ENCODE results near the gene ABCA2.

The ABCA2 gene

GRCh38 chr9:136997371-136997770 is 30.7 kb downstream of the ABCA2 start:
- H3K9ac ChIP-seq (ENCODE audit: low read depth in 1 of 2, low read length in 2 of 2) = peak overlapping the region in 1 of 2 donors; percentile 47
- H3K9me3 ChIP-seq (ENCODE audit: control insufficient read depth in 2 of 2, low read length in 2 of 2) = no peaks in the 10 kb centered on the region
- peak overlapping the region in 1 of 2 donors; percentile 43 for H3K27ac ChIP-seq (ENCODE audit: low read depth in 2 of 2, low read length in 2 of 2)
- peak overlapping the region in 1 of 2 donors; percentile 30 for H3K4me3 ChIP-seq (ENCODE audit: low read length in 2 of 2)
- no peaks in the 10 kb centered on the region for H3K36me3 ChIP-seq (ENCODE audit: control insufficient read depth in 2 of 2, insufficient read depth in 2 of 2, low read length in 2 of 2)
- peaks cover 30 to 31% of the 10 kb centered on the region in 2 donors for H3K4me1 ChIP-seq (ENCODE audit: control insufficient read depth in 2 of 2, insufficient read depth in 2 of 2, low read length in 2 of 2)
- H3K27me3 ChIP-seq (ENCODE audit: control insufficient read depth in 2 of 2, insufficient read depth in 2 of 2, low read length in 2 of 2) = peaks cover 0 to 3% of the 10 kb centered on the region in 2 donors

- Histone ChIP-seq H3K9me3 (ENCODE audit: control insufficient read depth in 2 of 2, low read length in 2 of 2) (no peaks in the 10 kb centered on the region), H3K36me3 (ENCODE audit: control insufficient read depth in 2 of 2, insufficient read depth in 2 of 2, low read length in 2 of 2) (no peaks in the 10 kb centered on the region), H3K4me1 (ENCODE audit: control insufficient read depth in 2 of 2, insufficient read depth in 2 of 2, low read length in 2 of 2) (peaks cover 30 to 31% of the 10 kb centered on the region in 2 donors), H3K27me3 (ENCODE audit: control insufficient read depth in 2 of 2, insufficient read depth in 2 of 2, low read length in 2 of 2) (no peaks in the 10 kb centered on the region), H3K4me3 (ENCODE audit: low read length in 2 of 2) (peak within 1 kb of the TSS; percentile 48 to 66), H3K27ac (ENCODE audit: low read depth in 2 of 2, low read length in 2 of 2) (peak within 1 kb of the TSS; percentile 43 to 48), H3K9ac (ENCODE audit: low read depth in 1 of 2, low read length in 2 of 2) (peak within 1 kb of the TSS; percentile 47)
These were observed 31.4 kb downstream of the ABCA2 start, which contains the start of gene CLIC3 for GRCh38 chr9:136996361-136997292. Gene CLIC3 (minus strand): TSS chr9:136996568. CDS start chr9:136996543, 25 bp downstream.

- Histone ChIP-seq H3K36me3 (ENCODE audit: control insufficient read depth in 2 of 2, insufficient read depth in 2 of 2, low read length in 2 of 2) (no peaks in the 10 kb centered on the region), H3K9ac (ENCODE audit: low read depth in 1 of 2, low read length in 2 of 2) (no peak overlapping the region), H3K9me3 (ENCODE audit: control insufficient read depth in 2 of 2, low read length in 2 of 2) (no peaks in the 10 kb centered on the region), H3K27ac (ENCODE audit: low read depth in 2 of 2, low read length in 2 of 2) (peak overlapping the region; percentile 32 to 48), H3K4me3 (ENCODE audit: low read length in 2 of 2) (peak overlapping the region in 1 of 2 donors; percentile 66), H3K4me1 (ENCODE audit: control insufficient read depth in 2 of 2, insufficient read depth in 2 of 2, low read length in 2 of 2) (peaks cover 30 to 31% of the 10 kb centered on the region in 2 donors), H3K27me3 (ENCODE audit: control insufficient read depth in 2 of 2, insufficient read depth in 2 of 2, low read length in 2 of 2) (no peaks in the 10 kb centered on the region)
These were observed 32.2 kb downstream of the ABCA2 start for GRCh38 chr9:136995772-136996311.

- no peak overlapping the region for H3K4me3 ChIP-seq (ENCODE audit: low read length in 2 of 2)
- H3K27me3 ChIP-seq (ENCODE audit: control insufficient read depth in 2 of 2, insufficient read depth in 2 of 2, low read length in 2 of 2) = no peaks in the 10 kb centered on the region
- no peaks in the 10 kb centered on the region for H3K9me3 ChIP-seq (ENCODE audit: control insufficient read depth in 2 of 2, low read length in 2 of 2)
- peaks cover 30 to 31% of the 10 kb centered on the region in 2 donors for H3K4me1 ChIP-seq (ENCODE audit: control insufficient read depth in 2 of 2, insufficient read depth in 2 of 2, low read length in 2 of 2)
- H3K9ac ChIP-seq (ENCODE audit: low read depth in 1 of 2, low read length in 2 of 2) = no peak overlapping the region
- H3K36me3 ChIP-seq (ENCODE audit: control insufficient read depth in 2 of 2, insufficient read depth in 2 of 2, low read length in 2 of 2) = no peaks in the 10 kb centered on the region
- no peak overlapping the region for H3K27ac ChIP-seq (ENCODE audit: low read depth in 2 of 2, low read length in 2 of 2)
These were observed 32.7 kb downstream of the ABCA2 start for GRCh38 chr9:136995362-136995761.

- no peak overlapping the region for H3K4me3 ChIP-seq (ENCODE audit: low read length in 2 of 2)
- H3K27me3 ChIP-seq (ENCODE audit: control insufficient read depth in 2 of 2, insufficient read depth in 2 of 2, low read length in 2 of 2) = no peaks in the 10 kb centered on the region
- H3K4me1 ChIP-seq (ENCODE audit: control insufficient read depth in 2 of 2, insufficient read depth in 2 of 2, low read length in 2 of 2) = peaks cover 30 to 31% of the 10 kb centered on the region in 2 donors
- H3K36me3 ChIP-seq (ENCODE audit: control insufficient read depth in 2 of 2, insufficient read depth in 2 of 2, low read length in 2 of 2) = no peaks in the 10 kb centered on the region
- no peak overlapping the region for H3K9ac ChIP-seq (ENCODE audit: low read depth in 1 of 2, low read length in 2 of 2)
- H3K27ac ChIP-seq (ENCODE audit: low read depth in 2 of 2, low read length in 2 of 2) = no peak overlapping the region
- H3K9me3 ChIP-seq (ENCODE audit: control insufficient read depth in 2 of 2, low read length in 2 of 2) = no peaks in the 10 kb centered on the region
These were observed 33.2 kb downstream of the ABCA2 start for GRCh38 chr9:136994888-136995230.

- H3K36me3 ChIP-seq (ENCODE audit: control insufficient read depth in 2 of 2, insufficient read depth in 2 of 2, low read length in 2 of 2) = no peaks in the 10 kb centered on the region
- peaks cover 30 to 31% of the 10 kb centered on the region in 2 donors for H3K4me1 ChIP-seq (ENCODE audit: control insufficient read depth in 2 of 2, insufficient read depth in 2 of 2, low read length in 2 of 2)
- H3K27ac ChIP-seq (ENCODE audit: low read depth in 2 of 2, low read length in 2 of 2) = no peak overlapping the region
- H3K4me3 ChIP-seq (ENCODE audit: low read length in 2 of 2) = no peak overlapping the region
- no peaks in the 10 kb centered on the region for H3K9me3 ChIP-seq (ENCODE audit: control insufficient read depth in 2 of 2, low read length in 2 of 2)
- no peaks in the 10 kb centered on the region for H3K27me3 ChIP-seq (ENCODE audit: control insufficient read depth in 2 of 2, insufficient read depth in 2 of 2, low read length in 2 of 2)
- no peak overlapping the region for H3K9ac ChIP-seq (ENCODE audit: low read depth in 1 of 2, low read length in 2 of 2)
These were observed 33.7 kb downstream of the ABCA2 start for GRCh38 chr9:136994180-136994887.

- peak overlapping the region; percentile 29 to 61 for H3K9ac ChIP-seq (ENCODE audit: low read depth in 1 of 2, low read length in 2 of 2)
- no peaks in the 10 kb centered on the region for H3K36me3 ChIP-seq (ENCODE audit: control insufficient read depth in 2 of 2, insufficient read depth in 2 of 2, low read length in 2 of 2)
- H3K27ac ChIP-seq (ENCODE audit: low read depth in 2 of 2, low read length in 2 of 2) = peak overlapping the region; percentile 89 to 92
- peak overlapping the region; percentile 66 to 82 for H3K4me3 ChIP-seq (ENCODE audit: low read length in 2 of 2)
- no peaks in the 10 kb centered on the region for H3K9me3 ChIP-seq (ENCODE audit: control insufficient read depth in 2 of 2, low read length in 2 of 2)
- peaks cover 25 to 29% of the 10 kb centered on the region in 2 donors for H3K4me1 ChIP-seq (ENCODE audit: control insufficient read depth in 2 of 2, insufficient read depth in 2 of 2, low read length in 2 of 2)
- no peaks in the 10 kb centered on the region for H3K27me3 ChIP-seq (ENCODE audit: control insufficient read depth in 2 of 2, insufficient read depth in 2 of 2, low read length in 2 of 2)
These were observed 35.1 kb downstream of the ABCA2 start for GRCh38 chr9:136992819-136993369.

GRCh38 chr9:136991993-136992818 is 35.8 kb downstream of the ABCA2 start, which contains the start of gene PAXX:
Gene PAXX (plus strand): TSS chr9:136992422. CDS start chr9:136992444, 22 bp downstream.
- Histone ChIP-seq H3K27me3 (ENCODE audit: control insufficient read depth in 2 of 2, insufficient read depth in 2 of 2, low read length in 2 of 2) (no peaks in the 10 kb centered on the region), H3K4me1 (ENCODE audit: control insufficient read depth in 2 of 2, insufficient read depth in 2 of 2, low read length in 2 of 2) (peaks cover 21 to 24% of the 10 kb centered on the region in 2 donors), H3K4me3 (ENCODE audit: low read length in 2 of 2) (peak within 1 kb of the TSS; percentile 66 to 82), H3K36me3 (ENCODE audit: control insufficient read depth in 2 of 2, insufficient read depth in 2 of 2, low read length in 2 of 2) (no peaks in the 10 kb centered on the region), H3K27ac (ENCODE audit: low read depth in 2 of 2, low read length in 2 of 2) (peak within 1 kb of the TSS; percentile 89 to 92), H3K9ac (ENCODE audit: low read depth in 1 of 2, low read length in 2 of 2) (peak within 1 kb of the TSS; percentile 29 to 61), H3K9me3 (ENCODE audit: control insufficient read depth in 2 of 2, low read length in 2 of 2) (no peaks in the 10 kb centered on the region)

GRCh38 chr9:136990242-136990911 is 37.7 kb downstream of the ABCA2 start:
- Histone ChIP-seq H3K27ac (ENCODE audit: low read depth in 2 of 2, low read length in 2 of 2) (no peak overlapping the region), H3K27me3 (ENCODE audit: control insufficient read depth in 2 of 2, insufficient read depth in 2 of 2, low read length in 2 of 2) (peaks cover 0 to 6% of the 10 kb centered on the region in 2 donors)

More at GRCh38 chr9:136990242-136990911, 37.7 kb downstream of the ABCA2 start:
- Histone ChIP-seq H3K4me3 (ENCODE audit: low read length in 2 of 2) (no peak overlapping the region), H3K9me3 (ENCODE audit: control insufficient read depth in 2 of 2, low read length in 2 of 2) (no peaks in the 10 kb centered on the region), H3K9ac (ENCODE audit: low read depth in 1 of 2, low read length in 2 of 2) (no peak overlapping the region), H3K4me1 (ENCODE audit: control insufficient read depth in 2 of 2, insufficient read depth in 2 of 2, low read length in 2 of 2) (peaks cover 7 to 11% of the 10 kb centered on the region in 2 donors), H3K36me3 (ENCODE audit: control insufficient read depth in 2 of 2, insufficient read depth in 2 of 2, low read length in 2 of 2) (no peaks in the 10 kb centered on the region)

All from mucosa of rectum (tissue), 2 donors.